Measurements from ENCODE around the gene MAP7D1. TPM values are rescaled to one million over a fixed set of nuclear protein-coding genes. Genes with fewer than 3 reads are reported as not detected.
A peak's percentile ranks its signal among the peaks of the same experiment; 100 is the strongest.

Gene MAP7D1
- total RNA-seq, 1 experiment from 2014 or later: 49.9 TPM

DNA sequence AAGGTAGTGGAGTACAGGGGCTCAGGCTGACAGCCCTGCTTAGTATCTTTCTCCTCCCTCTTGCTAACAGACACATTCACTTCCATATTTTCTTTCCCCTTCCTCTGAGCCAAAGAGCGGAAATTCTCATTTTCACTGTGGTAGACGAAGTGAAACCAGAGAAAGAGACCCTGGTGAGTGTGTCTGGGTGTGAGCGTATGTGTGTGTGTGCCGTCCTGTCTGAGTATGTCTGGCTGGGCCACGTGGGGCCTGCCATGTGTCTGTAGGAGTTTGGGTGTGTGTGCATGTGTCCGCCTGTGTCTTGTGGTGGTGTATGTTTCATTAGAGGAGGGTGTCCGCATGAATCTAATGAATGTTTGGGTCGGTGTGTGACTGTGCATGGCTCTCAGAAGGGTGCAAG is 32.6 kb upstream of the MAP7D1 start:
- no peak overlapping the region for H4K91ac ChIP-seq (ENCODE audit: insufficient read length, low read depth, low read length)
- H3K4ac ChIP-seq (ENCODE audit: low read depth, low read length): no peak overlapping the region
- no peak overlapping the region for H3K18ac ChIP-seq (ENCODE audit: insufficient read length, low read depth, low read length)
- H3K4me1 ChIP-seq (ENCODE audit: insufficient read depth, low read length): peaks cover 2% of the 10 kb centered on the region; the same call in 1 of the 2 replicates
- H2BK12ac ChIP-seq (ENCODE audit: insufficient read length, low read depth, low read length): no peak overlapping the region
- peaks cover 2% of the 10 kb centered on the region for H3K23me2 ChIP-seq (ENCODE audit: insufficient read length, low read depth, low read length, poor library complexity, severe bottlenecking)
- no peak overlapping the region for H3K14ac ChIP-seq (ENCODE audit: insufficient read depth, low read length)
- H3K9me3 ChIP-seq (ENCODE audit: control insufficient read depth, low read depth, low read length): no peaks in the 10 kb centered on the region
- H4K8ac ChIP-seq (replicated peaks; ENCODE audit: insufficient read length, low read depth, low read length): no peak overlapping the region
- H3K79me2 ChIP-seq (ENCODE audit: insufficient read depth, low read length): no peaks in the 10 kb centered on the region
- Mint-ChIP-seq H3K36me3 (ENCODE audit: insufficient read depth in 1 of 3, low read depth in 3 of 3) (no peaks in the 10 kb centered on the region), H3K27me3 (ENCODE audit: low read depth) (peaks cover 46% of the 10 kb centered on the region), H3K4me3 (peak overlapping the region in 1 of 2 experiments; percentile 11; a peak in 2 of 5 replicates), H3K27ac (no peak overlapping the region), H3K4me1 (peaks cover 17 to 28% of the 10 kb centered on the region in 2 experiments), H3K9me3 (no peaks in the 10 kb centered on the region; a peak in 1 of 5 replicates)
- no CpG with 5 or more reads among the region's 8 CpGs for WGBS (ENCODE audit: extremely low coverage, insufficient read length, low lambda C conversion rate)
- TF ChIP-seq, protein P1, sequence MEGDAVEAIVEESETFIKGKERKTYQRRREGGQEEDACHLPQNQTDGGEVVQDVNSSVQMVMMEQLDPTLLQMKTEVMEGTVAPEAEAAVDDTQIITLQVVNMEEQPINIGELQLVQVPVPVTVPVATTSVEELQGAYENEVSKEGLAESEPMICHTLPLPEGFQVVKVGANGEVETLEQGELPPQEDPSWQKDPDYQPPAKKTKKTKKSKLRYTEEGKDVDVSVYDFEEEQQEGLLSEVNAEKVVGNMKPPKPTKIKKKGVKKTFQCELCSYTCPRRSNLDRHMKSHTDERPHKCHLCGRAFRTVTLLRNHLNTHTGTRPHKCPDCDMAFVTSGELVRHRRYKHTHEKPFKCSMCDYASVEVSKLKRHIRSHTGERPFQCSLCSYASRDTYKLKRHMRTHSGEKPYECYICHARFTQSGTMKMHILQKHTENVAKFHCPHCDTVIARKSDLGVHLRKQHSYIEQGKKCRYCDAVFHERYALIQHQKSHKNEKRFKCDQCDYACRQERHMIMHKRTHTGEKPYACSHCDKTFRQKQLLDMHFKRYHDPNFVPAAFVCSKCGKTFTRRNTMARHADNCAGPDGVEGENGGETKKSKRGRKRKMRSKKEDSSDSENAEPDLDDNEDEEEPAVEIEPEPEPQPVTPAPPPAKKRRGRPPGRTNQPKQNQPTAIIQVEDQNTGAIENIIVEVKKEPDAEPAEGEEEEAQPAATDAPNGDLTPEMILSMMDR (conservative IDR thresholded peaks at IDR 0.05): no peak
- H4K5ac ChIP-seq (ENCODE audit: insufficient read length, low read depth, low read length): no peak overlapping the region
- no peak overlapping the region for H3K4me2 ChIP-seq (ENCODE audit: insufficient read depth, insufficient read length, low read length)
- no peak overlapping the region for H2AFZ ChIP-seq (ENCODE audit: low read length)
- no peak overlapping the region for H3T11ph ChIP-seq (ENCODE audit: low read length)
- no peak overlapping the region for H2BK5ac ChIP-seq (ENCODE audit: insufficient read length, low read length)
- no peak overlapping the region for H2BK15ac ChIP-seq (ENCODE audit: low read depth, low read length)
- H3K9ac ChIP-seq (ENCODE audit: extremely low read depth, insufficient read length, low read length): no peak overlapping the region
- no peaks in the 10 kb centered on the region for H3K79me1 ChIP-seq (ENCODE audit: insufficient read depth, low read depth, low read length, poor library complexity, severe bottlenecking)
- no peak overlapping the region for H3K23ac ChIP-seq (ENCODE audit: insufficient read length, low read depth, low read length)
- no peak for DNase-seq
- H2AK5ac ChIP-seq (ENCODE audit: insufficient read length, low read length): no peak overlapping the region
- H4K20me1 ChIP-seq (ENCODE audit: control insufficient read depth, insufficient read depth, insufficient read length): no peaks in the 10 kb centered on the region
- no peak overlapping the region for H2BK20ac ChIP-seq (ENCODE audit: low read depth, low read length, poor library complexity, severe bottlenecking)
- H3K27me3 ChIP-seq (ENCODE audit: insufficient read depth, low read length): peaks cover 17% of the 10 kb centered on the region; the same call in 1 of the 2 replicates
- H2BK120ac ChIP-seq (ENCODE audit: low read depth, low read length, poor library complexity, severe bottlenecking): no peak overlapping the region
- H3K56ac ChIP-seq (ENCODE audit: insufficient read length, low read depth, low read length): no peak overlapping the region
- H3K27ac ChIP-seq (ENCODE audit: insufficient read length, low read depth, low read length): no peak overlapping the region
